ENCODE results near the gene TRIP12.

DNA sequence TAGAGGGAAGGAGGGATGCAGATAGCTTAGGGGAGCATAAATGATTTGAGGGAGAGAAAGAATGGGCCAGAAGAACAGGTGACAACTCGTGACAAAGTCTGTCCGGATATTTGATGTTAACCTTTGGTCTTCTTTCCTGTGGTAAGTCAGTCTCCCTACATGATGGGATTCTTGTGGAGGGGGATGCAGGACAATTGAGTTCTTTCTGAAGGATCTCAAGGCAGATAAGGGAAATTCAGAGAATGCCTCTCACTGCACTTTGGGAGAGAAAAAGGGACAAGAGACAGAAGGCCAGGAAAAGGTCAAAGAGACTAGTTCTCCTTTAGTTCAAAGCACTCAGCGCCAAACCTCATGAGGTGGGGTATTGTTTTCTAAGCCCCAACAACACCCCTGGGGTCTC, 34.7 kb upstream of the TRIP12 start:
- TF ChIP-seq, protein P1, sequence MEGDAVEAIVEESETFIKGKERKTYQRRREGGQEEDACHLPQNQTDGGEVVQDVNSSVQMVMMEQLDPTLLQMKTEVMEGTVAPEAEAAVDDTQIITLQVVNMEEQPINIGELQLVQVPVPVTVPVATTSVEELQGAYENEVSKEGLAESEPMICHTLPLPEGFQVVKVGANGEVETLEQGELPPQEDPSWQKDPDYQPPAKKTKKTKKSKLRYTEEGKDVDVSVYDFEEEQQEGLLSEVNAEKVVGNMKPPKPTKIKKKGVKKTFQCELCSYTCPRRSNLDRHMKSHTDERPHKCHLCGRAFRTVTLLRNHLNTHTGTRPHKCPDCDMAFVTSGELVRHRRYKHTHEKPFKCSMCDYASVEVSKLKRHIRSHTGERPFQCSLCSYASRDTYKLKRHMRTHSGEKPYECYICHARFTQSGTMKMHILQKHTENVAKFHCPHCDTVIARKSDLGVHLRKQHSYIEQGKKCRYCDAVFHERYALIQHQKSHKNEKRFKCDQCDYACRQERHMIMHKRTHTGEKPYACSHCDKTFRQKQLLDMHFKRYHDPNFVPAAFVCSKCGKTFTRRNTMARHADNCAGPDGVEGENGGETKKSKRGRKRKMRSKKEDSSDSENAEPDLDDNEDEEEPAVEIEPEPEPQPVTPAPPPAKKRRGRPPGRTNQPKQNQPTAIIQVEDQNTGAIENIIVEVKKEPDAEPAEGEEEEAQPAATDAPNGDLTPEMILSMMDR (IDR thresholded peaks at IDR 0.05), result no peak
- TF ChIP-seq SIN3A (IDR thresholded peaks at IDR 0.05; ENCODE audit: borderline replicate concordance, insufficient read depth, low read depth, low read length) (no peak), POLR2AphosphoS5 (IDR thresholded peaks at IDR 0.05; ENCODE audit: low read depth, low read length) (no peak)
- TF ChIP-seq, protein P2, sequence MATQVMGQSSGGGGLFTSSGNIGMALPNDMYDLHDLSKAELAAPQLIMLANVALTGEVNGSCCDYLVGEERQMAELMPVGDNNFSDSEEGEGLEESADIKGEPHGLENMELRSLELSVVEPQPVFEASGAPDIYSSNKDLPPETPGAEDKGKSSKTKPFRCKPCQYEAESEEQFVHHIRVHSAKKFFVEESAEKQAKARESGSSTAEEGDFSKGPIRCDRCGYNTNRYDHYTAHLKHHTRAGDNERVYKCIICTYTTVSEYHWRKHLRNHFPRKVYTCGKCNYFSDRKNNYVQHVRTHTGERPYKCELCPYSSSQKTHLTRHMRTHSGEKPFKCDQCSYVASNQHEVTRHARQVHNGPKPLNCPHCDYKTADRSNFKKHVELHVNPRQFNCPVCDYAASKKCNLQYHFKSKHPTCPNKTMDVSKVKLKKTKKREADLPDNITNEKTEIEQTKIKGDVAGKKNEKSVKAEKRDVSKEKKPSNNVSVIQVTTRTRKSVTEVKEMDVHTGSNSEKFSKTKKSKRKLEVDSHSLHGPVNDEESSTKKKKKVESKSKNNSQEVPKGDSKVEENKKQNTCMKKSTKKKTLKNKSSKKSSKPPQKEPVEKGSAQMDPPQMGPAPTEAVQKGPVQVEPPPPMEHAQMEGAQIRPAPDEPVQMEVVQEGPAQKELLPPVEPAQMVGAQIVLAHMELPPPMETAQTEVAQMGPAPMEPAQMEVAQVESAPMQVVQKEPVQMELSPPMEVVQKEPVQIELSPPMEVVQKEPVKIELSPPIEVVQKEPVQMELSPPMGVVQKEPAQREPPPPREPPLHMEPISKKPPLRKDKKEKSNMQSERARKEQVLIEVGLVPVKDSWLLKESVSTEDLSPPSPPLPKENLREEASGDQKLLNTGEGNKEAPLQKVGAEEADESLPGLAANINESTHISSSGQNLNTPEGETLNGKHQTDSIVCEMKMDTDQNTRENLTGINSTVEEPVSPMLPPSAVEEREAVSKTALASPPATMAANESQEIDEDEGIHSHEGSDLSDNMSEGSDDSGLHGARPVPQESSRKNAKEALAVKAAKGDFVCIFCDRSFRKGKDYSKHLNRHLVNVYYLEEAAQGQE (IDR thresholded peaks at IDR 0.05; ENCODE audit: insufficient read depth in 1 of 2, low read depth in 2 of 2, low read length in 1 of 2), result no peak
